ENCODE measurements around the gene AFMID. TPM values are rescaled to one million over a fixed set of nuclear protein-coding genes. Genes with fewer than 3 reads are reported as not detected.

Gene AFMID
- total and polyA plus RNA-seq, 9 of the 15 experiments (the other 6 are each of a cell fraction or from before 2014, with no cell fraction given): 62.1 to 188 (median 74.4) TPM

GRCh38 chr17:78214016-78214705, 27.0 kb downstream of the AFMID start, which contains the start of gene BIRC5 (continued):
- TF ChIP-seq, protein P1, sequence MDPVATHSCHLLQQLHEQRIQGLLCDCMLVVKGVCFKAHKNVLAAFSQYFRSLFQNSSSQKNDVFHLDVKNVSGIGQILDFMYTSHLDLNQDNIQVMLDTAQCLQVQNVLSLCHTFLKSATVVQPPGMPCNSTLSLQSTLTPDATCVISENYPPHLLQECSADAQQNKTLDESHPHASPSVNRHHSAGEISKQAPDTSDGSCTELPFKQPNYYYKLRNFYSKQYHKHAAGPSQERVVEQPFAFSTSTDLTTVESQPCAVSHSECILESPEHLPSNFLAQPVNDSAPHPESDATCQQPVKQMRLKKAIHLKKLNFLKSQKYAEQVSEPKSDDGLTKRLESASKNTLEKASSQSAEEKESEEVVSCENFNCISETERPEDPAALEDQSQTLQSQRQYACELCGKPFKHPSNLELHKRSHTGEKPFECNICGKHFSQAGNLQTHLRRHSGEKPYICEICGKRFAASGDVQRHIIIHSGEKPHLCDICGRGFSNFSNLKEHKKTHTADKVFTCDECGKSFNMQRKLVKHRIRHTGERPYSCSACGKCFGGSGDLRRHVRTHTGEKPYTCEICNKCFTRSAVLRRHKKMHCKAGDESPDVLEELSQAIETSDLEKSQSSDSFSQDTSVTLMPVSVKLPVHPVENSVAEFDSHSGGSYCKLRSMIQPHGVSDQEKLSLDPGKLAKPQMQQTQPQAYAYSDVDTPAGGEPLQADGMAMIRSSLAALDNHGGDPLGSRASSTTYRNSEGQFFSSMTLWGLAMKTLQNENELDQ (CRISPR knock-in tag; IDR thresholded peaks at IDR 0.05; ENCODE audit: borderline replicate concordance): 0 out of 2 replicates have a peak, but pooled peaks have one; percentile 78
- TF ChIP-seq EP400 (IDR thresholded peaks at IDR 0.05) (peak; percentile 99), SOX6 (IDR thresholded peaks at IDR 0.05) (no peak), FOXK2 (conservative IDR thresholded peaks at IDR 0.05 in 1 of 2, IDR thresholded peaks at IDR 0.05 in 1 of 2; ENCODE audit: low read depth in 2 of 2) (no peak), ZNF3 (CRISPR knock-in tag; IDR thresholded peaks at IDR 0.05) (no peak), ILK (tag; IDR thresholded peaks at IDR 0.05; ENCODE audit: borderline replicate concordance, low read depth) (no peak), HDGF (IDR thresholded peaks at IDR 0.05) (no peak), ZNF146 (CRISPR knock-in tag; IDR thresholded peaks at IDR 0.05; ENCODE audit: unreplicated experiment) (no peak), L3MBTL2 (IDR thresholded peaks at IDR 0.05) (peak; percentile 96), RBBP5 (IDR thresholded peaks at IDR 0.05; ENCODE audit: borderline replicate concordance, insufficient read depth, low read length, poor library complexity, severe bottlenecking) (peak; percentile 71), ZNF165 (CRISPR knock-in tag; IDR thresholded peaks at IDR 0.05; ENCODE audit: borderline replicate concordance) (no peak), FOXA3 (CRISPR knock-in tag; conservative IDR thresholded peaks at IDR 0.05 in 1 of 2, IDR thresholded peaks at IDR 0.05 in 1 of 2) (no peak), MED1 (CRISPR knock-in tag; IDR thresholded peaks at IDR 0.05; ENCODE audit: borderline replicate concordance) (no peak), ZBTB1 (CRISPR knock-in tag; IDR thresholded peaks at IDR 0.05; ENCODE audit: borderline replicate concordance, low read depth) (peak; percentile 81), TAL1 (IDR thresholded peaks at IDR 0.05) (no peak), SMAD3 (CRISPR knock-in tag; conservative IDR thresholded peaks at IDR 0.05) (peak; percentile 73; the same call in 1 of the 2 replicates), ZNF707 (CRISPR knock-in tag; conservative IDR thresholded peaks at IDR 0.05) (no peak), PCBP2 (IDR thresholded peaks at IDR 0.05; ENCODE audit: low read depth, low read length, poor library complexity, severe bottlenecking) (no peak), SMAD1 (IDR thresholded peaks at IDR 0.05; ENCODE audit: low read depth, low read length, partially characterized antibody) (peak; percentile 53), ESRRA (IDR thresholded peaks at IDR 0.05; ENCODE audit: borderline replicate concordance, low read depth) (peak; percentile 67), RBM22 (IDR thresholded peaks at IDR 0.05; ENCODE audit: low read depth, low read length, poor library complexity, severe bottlenecking) (no peak)
- TF ChIP-seq, protein P2, sequence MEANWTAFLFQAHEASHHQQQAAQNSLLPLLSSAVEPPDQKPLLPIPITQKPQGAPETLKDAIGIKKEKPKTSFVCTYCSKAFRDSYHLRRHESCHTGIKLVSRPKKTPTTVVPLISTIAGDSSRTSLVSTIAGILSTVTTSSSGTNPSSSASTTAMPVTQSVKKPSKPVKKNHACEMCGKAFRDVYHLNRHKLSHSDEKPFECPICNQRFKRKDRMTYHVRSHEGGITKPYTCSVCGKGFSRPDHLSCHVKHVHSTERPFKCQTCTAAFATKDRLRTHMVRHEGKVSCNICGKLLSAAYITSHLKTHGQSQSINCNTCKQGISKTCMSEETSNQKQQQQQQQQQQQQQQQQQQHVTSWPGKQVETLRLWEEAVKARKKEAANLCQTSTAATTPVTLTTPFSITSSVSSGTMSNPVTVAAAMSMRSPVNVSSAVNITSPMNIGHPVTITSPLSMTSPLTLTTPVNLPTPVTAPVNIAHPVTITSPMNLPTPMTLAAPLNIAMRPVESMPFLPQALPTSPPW (CRISPR knock-in tag; IDR thresholded peaks at IDR 0.05): peak; percentile 73
- TF ChIP-seq, protein P3, sequence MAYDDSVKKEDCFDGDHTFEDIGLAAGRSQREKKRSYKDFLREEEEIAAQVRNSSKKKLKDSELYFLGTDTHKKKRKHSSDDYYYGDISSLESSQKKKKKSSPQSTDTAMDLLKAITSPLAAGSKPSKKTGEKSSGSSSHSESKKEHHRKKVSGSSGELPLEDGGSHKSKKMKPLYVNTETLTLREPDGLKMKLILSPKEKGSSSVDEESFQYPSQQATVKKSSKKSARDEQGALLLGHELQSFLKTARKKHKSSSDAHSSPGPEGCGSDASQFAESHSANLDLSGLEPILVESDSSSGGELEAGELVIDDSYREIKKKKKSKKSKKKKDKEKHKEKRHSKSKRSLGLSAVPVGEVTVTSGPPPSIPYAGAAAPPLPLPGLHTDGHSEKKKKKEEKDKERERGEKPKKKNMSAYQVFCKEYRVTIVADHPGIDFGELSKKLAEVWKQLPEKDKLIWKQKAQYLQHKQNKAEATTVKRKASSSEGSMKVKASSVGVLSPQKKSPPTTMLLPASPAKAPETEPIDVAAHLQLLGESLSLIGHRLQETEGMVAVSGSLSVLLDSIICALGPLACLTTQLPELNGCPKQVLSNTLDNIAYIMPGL (CRISPR knock-in tag; IDR thresholded peaks at IDR 0.05): peak; percentile 85; the same call in 1 of the 2 replicates
